HG02588 (cell line): Measurements from ENCODE around the gene MTHFD2L.
A peak's percentile ranks its signal among the peaks of the same experiment; 100 is the strongest.
"Not testable (repeated sequence)": the region's sequence is repeated elsewhere in the genome, so short reads cannot be mapped to it uniquely, and the experiment has no call there.

Source experiments
- ATAC-seq: cut with Tn5 transposase; IDR thresholded peaks from one replicate; pipeline ENCODE4 v1.9.1; 2021; ENCODE audit warnings: mild to moderate bottlenecking, moderate library complexity; ENCODE audit not compliant: unreplicated experiment

The MTHFD2L gene

GRCh38 chr4:74157561-74158465 is at the start of gene MTHFD2L:
Gene MTHFD2L (plus strand): TSS chr4:74158118. CDS start chr4:74158139, 21 bp downstream.
- ATAC-seq = peak; percentile 99

- no peak for ATAC-seq
These were observed 49.3 kb upstream of the MTHFD2L start for GRCh38 chr4:74108457-74109115.

DNA sequence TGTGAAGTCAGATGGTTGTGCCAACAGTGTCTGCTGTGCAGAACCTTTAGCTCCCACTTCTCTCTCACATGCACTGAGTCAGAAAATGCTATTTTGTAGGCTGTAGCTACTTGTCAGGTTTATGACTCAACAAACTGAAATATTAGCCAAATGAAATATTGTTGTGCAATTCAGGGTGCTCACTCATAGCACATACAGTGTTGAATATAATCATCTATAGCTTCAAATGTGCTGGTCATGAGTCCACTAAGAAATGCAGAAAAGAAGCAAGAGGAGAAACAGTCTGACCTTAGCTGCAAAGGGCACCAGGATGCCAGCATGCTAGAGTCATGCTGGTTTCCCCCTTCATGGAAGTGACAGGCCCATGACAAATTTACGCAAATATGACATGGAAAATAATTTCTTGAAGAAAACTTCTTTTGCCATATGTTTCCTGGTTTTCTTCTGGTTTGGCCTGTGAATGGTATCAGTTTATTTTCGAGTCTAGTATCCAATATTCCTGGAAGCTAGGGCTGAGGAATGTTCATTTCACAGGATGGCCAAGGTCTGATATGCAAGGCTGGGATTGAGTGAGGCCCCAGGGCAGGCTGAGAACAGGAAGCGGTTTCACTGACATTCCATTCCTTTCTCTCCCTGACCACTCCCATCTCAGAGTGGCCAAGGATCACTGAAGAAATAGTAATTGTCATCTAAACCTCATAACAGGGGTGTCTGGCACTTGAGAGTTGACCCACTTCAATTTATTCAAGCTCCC is 48.6 kb upstream of the MTHFD2L start:
- ATAC-seq = no peak

DNA sequence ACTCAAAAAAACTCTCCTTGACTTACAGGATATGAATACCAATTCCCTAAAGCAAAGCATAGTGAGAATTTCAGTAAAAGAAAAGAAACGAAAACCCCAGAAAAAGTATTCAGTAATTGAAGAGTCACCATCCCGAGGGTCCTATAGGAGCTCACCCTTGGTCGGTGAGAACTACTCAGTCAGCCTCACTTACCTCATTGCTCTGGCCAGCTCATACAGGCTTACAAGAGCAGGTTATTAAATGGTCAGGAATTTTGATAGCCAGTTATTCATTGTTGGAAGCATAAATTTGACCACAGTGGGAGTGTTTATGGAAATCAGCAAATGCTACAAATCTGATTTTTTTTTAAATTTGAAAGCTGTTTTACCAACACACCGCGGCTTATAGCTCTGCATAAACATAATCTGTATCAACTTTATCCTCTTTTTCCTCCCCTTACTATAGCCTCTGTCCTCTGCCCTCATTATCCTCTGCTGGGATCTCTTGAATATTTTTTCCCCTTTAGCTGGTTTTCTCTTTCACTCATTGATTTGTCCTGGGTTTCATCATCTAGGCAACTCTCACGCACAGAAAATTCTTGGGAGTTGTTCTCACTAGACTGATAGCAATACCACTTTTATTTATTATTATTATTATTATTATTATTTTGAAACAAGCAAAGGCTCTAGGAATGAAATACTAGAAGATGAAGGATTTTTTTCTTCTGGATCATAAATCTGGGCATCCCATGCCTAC is 47.9 kb upstream of the MTHFD2L start:
- no peak for ATAC-seq

DNA sequence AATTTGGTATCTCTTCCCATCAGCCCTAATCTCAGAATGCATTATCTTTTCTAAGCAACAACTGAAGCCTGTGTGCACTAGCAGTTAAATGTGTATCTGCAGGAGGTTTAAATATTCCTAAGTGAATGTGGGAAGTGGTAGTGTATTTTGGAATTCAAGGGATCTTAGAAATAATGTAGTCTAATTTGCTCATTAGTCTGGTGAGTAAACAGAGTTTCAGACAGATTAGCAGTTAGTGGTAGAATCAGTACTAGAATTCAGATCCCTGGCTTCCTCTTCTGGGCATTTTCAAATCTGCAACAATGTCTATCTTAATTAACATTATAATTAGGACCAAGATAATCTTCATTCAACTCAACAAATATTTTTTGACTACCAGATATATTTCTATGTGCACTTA is 47.2 kb upstream of the MTHFD2L start:
- ATAC-seq = no peak

- ATAC-seq = no peak
These were observed 46.5 kb upstream of the MTHFD2L start for GRCh38 chr4:74111306-74111975.

DNA sequence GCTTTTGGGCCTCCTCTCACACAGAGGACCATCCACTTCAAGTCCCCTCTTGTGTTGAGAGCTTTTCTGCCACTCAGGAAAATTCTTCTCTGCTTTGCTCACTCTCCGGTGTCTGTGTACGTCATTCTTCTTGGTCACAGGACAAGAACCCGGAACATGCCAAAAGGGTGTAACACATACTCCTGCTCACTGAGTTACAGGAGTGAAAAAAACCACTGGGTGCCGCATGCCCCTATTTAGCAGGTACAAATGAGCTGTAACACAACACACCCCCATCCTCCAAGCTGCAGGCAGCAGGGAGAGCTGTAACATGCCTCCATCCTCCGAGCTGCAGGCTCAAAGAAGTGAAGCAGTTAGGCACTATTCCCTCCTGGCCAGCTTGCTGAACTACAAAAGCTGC is 45.9 kb upstream of the MTHFD2L start:
- ATAC-seq = no peak

DNA sequence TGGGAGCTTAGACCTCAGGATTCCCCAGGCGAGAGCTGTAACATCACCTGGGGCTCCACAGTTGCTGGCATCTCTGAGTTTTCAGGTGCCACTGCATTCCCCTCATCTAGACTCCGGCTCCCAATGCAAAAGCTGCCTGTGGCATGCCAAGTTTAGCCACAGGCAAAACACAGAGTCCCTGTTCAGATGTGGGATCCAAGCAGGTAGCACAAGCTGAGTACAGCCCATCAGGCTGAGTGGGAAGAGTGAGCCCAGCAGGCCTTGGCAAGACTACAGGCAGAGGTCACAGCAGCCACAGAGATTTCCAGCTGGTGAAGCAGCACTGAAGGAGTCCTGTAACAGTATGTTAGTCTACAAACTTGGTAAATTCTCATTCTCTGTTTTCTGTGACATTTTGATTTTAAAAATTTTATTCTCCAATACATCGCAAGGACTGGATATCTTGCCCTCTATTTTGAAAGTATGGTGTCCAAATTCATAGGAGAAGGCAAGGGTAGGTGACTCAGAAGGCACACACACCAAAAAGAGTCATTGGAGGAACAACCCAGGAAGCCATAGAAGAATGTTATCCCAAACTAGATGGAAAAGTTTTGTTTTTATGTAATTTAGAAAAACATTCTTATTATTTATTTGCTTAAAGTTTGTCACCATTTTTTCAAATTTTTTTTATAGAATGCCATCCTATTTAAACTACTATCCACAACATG is 45.4 kb upstream of the MTHFD2L start:
- ATAC-seq = no peak

GRCh38 chr4:74114234-74114633 is 43.7 kb upstream of the MTHFD2L start:
- no peak for ATAC-seq

DNA sequence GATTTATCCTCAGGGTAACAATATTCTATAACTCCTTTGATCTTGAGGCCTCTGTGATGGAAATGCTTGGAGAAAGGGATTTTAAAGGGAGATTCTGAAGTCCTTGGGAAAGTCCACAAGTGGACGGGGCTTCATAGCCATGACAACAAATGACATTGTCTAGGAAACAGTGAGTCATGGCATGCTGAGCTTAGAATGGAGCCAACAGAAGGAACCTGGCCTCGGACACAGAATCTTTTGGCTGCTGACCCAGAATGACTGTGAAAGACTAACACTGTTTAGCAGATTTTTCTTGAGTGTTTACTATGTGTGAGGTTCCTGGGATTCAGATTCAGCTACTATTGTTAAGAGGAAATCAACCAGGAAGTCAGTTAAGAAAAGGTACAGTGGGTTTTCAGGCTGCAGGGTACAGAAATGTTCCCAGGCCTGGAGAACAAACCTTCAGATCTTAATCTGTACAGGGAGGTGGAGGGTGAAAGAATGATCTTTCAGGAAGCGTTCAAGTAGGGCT is 40.8 kb upstream of the MTHFD2L start:
- ATAC-seq = no peak

DNA sequence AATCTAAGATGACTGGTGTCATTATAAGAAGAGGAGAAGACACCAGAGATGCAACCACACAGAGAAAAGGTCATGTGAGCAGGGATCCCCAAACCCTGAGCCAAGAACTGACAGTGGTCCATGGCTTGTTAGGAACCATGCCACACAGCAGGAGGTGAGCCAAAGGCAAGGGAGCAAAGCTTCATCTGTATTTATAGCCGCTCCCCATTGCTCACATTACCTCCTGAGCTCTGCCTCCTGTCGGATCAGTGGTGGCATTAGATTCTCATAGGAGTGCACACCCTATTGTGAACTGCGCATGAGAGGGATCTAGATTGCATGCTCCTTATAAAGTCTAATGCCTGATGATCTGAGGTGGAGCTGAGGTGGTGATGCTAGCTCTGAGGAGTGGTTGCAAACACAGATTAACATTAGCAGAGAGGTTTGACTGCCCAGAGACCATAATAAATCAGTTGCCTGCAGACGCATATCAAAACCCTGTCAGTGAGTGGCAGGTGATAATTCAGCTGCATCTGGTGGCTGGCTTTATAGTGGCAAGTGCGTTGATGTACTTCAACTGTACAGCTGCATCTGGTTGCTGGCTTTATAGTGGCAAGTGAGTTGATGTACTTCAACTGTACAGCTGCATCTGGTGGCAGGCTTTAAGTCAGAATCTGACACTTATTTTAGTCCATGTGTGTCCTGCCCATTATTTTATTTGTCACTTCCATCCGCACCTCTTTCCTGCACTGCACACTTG is 39.1 kb upstream of the MTHFD2L start:
- ATAC-seq = no peak

- no peak for ATAC-seq
These were observed 37.8 kb upstream of the MTHFD2L start for GRCh38 chr4:74120086-74120485.

- ATAC-seq = no peak
These were observed 36.0 kb upstream of the MTHFD2L start for GRCh38 chr4:74121643-74122579.

DNA sequence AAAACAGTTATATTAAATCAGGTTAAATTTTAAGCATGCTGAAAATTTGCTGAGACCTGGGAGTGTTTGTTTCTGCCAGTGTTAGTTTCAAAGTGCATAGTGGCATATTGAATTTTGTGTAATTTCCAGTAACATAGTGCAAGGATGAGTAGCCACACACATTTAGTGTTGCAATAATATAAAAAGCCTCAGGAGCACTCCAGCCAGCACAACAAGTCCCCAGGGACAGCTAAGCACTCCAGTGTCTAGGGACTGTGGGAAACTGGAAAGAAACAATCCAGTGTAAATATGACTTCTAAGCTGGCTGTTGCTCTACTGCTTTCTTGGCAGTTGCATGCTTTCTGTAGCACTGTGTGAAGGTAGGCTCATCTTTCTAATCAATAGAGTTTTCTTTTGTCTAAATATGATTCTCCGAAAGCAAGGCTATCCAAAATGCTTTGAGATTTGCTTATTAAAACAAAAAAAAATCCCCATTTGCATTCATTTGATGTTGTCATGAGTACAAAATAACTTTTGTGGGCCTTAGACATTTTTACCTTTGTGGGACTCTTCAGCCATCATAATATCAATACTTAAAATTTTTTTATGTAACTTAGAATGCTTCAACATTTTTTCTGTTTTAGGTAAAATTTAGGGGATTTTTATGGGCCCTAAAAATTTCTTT is 34.7 kb upstream of the MTHFD2L start:
- no peak for ATAC-seq

GRCh38 chr4:74125029-74125428 is 32.9 kb upstream of the MTHFD2L start:
- no peak for ATAC-seq

DNA sequence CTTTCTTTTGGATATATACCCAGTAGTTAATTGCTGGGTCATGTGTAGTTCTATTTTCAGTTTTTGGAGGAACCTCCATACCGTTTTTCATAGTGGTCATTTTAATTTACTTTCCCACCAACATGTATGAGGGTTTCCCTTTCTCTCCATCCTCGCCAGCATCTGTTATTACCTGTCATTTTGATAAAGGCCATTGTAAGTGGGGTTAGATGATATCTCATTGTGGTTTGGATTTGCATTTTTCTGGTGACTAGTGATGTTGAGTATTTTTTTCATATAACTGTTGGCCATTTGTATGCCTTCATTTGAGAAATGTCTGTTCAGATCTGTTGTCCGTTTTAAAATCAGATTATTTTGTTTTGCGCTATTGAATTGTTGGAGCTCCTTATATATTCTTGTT is 30.2 kb upstream of the MTHFD2L start:
- ATAC-seq = no peak

GRCh38 chr4:74130843-74131242 is 27.1 kb upstream of the MTHFD2L start:
- ATAC-seq = not testable (repeated sequence)
